Upper lobe of left lung (tissue), 4 donors: ENCODE data around the gene TMEM95.

Source experiments
- POLR2AphosphoS5 ChIP-seq, 2 donors: sonication (generic); formaldehyde crosslinking; IDR thresholded peaks; one replicate each; pipeline ENCODE4 v1.5.1; 2017; ENCODE audit warnings: antibody characterized with exemption in 2 of 2
- TF ChIP-seq, protein P1 (sequence below), 6 experiments: fragments of 450-650 bp in 4 of 6; fragments of 200-600 bp in 2 of 6; sonication (generic) in 2 of 6; IDR thresholded peaks; one replicate each; pipeline ENCODE4 v1.5.1; 2016 to 2019; ENCODE audit warnings: antibody characterized with exemption in 6 of 6

DNA sequence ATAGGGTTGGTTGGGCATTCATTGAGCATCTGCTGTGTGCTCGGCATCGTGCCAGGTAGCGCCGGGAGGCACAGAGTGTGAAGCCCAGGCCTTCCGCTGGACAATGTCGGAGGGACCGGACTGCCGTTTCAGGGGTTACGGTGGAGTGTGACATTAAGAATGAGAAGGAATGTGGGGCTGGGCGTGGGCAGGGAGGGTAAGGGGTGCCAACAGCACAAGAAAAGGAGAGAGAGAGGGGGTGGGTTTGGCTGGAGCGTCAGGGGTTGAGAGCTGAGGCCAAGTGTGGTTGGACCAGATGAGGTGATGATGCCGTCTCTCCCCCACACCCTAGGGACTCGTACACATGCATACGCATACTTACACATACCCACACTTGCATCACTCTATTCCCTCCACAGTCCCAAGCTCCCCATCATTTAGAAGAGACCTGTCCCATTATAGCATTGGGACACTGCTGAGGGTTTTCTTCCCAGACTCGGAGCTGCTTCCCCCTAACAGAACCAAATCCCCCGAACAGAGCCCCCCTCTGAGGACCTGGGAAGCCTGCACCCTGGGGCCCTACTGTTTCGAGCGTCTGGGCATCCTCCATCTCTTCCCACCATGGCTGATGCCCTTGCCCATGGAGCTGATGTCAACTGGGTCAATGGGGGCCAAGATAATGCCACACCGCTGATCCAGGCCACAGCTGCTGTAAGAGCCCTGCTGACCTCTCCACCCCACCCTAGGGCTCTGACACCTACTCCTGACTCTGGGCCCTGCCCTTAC lies 6.3 kb upstream of the TMEM95 start:
- TF ChIP-seq, protein P1, sequence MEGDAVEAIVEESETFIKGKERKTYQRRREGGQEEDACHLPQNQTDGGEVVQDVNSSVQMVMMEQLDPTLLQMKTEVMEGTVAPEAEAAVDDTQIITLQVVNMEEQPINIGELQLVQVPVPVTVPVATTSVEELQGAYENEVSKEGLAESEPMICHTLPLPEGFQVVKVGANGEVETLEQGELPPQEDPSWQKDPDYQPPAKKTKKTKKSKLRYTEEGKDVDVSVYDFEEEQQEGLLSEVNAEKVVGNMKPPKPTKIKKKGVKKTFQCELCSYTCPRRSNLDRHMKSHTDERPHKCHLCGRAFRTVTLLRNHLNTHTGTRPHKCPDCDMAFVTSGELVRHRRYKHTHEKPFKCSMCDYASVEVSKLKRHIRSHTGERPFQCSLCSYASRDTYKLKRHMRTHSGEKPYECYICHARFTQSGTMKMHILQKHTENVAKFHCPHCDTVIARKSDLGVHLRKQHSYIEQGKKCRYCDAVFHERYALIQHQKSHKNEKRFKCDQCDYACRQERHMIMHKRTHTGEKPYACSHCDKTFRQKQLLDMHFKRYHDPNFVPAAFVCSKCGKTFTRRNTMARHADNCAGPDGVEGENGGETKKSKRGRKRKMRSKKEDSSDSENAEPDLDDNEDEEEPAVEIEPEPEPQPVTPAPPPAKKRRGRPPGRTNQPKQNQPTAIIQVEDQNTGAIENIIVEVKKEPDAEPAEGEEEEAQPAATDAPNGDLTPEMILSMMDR (IDR thresholded peaks at IDR 0.05): no peak
- no peak for TF ChIP-seq POLR2AphosphoS5 (IDR thresholded peaks at IDR 0.05)
